Activated CD4-positive, alpha-beta T cell treated with anti-CD3 and anti-CD28 coated beads, Interleukin-2, amount 10 ng/mL, durations not matched to agents 7 days and 5 days (primary cell): ENCODE results near the gene STING1. TPM values are rescaled to one million over a fixed set of nuclear protein-coding genes. Genes with fewer than 3 reads are reported as not detected.
"Not testable (repeated sequence)": the region's sequence is repeated elsewhere in the genome, so short reads cannot be mapped to it uniquely, and the experiment has no call there.

Source experiments
- CTCF ChIA-PET: fragments of 350-600 bp; sonication (Branson Sonifier 250); formaldehyde crosslinking; loops from one replicate; lab custom pipeline; 2021; ENCODE audit warnings: antibody characterized with exemption; lab: Charles Lee
- POLR2A ChIA-PET: fragments of 350-600 bp; sonication (Branson Sonifier 250); formaldehyde crosslinking; loops from one replicate; lab custom pipeline; 2021; ENCODE audit warnings: antibody characterized with exemption; lab: Charles Lee
- DNase-seq: peaks from one replicate; pipeline ENCODE4 v3.0.0-alpha.2; 2020
- H3K27ac Mint-ChIP-seq: one replicate; pipeline ENCODE4 v1.8.0; 2021; ENCODE audit warnings: mild to moderate bottlenecking, moderate library complexity, mixed read lengths
- H3K27me3 Mint-ChIP-seq: one replicate; pipeline ENCODE4 v1.8.0; 2021; ENCODE audit warnings: mixed read lengths
- H3K36me3 Mint-ChIP-seq: one replicate; pipeline ENCODE4 v1.8.0; 2021; ENCODE audit warnings: low read depth, mixed read lengths
- H3K4me1 Mint-ChIP-seq: one replicate; pipeline ENCODE4 v1.8.0; 2021; ENCODE audit warnings: mixed read lengths
- H3K4me3 Mint-ChIP-seq: one replicate; pipeline ENCODE4 v1.8.0; 2021; ENCODE audit warnings: mild to moderate bottlenecking, moderate library complexity, mixed read lengths
- H3K9me3 Mint-ChIP-seq: one replicate; pipeline ENCODE4 v1.8.0; 2021; ENCODE audit warnings: mixed read lengths
- total RNA-seq, 2 experiments: library from RNA; stranded (reverse); gene quantifications; one replicate each; pipeline ENCODE4 v1.2.3, GENCODE V29; 2021

The STING1 gene
- total RNA-seq, 2 experiments from 2014 or later: 175 TPM

DNA sequence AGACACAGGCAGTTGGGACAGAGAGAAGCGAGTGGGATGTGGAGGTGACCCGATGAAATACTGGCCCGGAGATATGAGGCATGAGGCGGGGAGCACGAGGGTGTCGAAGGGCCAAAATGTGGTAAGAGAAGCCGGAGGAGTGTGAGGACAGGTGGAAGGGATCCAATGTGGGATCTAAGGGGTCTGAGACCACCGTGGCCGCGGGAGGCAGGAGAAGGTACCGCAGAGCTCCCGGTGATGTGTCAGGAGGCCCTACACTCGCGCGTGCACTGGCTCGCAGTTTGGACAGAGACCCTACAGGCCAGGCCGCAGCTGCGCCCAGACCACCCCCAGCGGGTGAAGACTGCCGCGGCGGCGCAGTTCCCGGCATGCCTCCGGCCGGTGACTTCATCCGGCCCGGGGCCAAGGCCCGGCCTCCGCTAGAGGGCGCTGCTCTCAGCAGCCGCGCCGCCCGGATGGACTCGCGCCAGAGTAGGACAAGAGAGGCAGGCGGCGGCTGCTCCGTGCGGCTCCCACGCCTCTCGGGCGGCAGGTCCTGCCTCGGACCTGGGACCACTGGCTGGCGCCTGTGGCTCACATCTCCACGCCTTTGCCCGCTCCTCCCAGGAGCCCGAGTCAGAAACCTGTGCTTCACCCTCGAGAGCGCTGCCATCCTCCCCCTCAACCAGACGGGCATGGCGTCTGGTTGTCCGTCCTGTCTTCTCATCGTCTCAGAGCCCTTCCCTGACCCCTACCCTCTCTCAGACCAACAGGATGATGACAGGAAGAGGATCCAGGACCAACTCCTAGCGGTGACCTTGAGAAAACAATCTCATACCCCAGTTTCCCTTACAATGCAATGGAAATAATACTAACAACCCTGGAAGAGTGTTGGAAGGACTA lies 35.4 kb upstream of the STING1 start:
- Mint-ChIP-seq H3K4me1 (peaks cover 28% of the 10 kb centered on the region), H3K27me3 (peaks cover 1% of the 10 kb centered on the region), H3K9me3 (no peaks in the 10 kb centered on the region), H3K36me3 (peaks cover 2% of the 10 kb centered on the region), H3K4me3 (peak overlapping the region; percentile 76), H3K27ac (peak overlapping the region; percentile 89)
- DNase-seq: peak; percentile 88
- ChIA-PET CTCF (interaction anchor here (0.6 to 8.2 kb wide), 20 partner anchors 11 to 182 kb away, joined by 3 to 170 read pairs (median 4); partner anchors contain the start of genes DNAJC18 and MZB1), POLR2A (no interaction called here)

DNA sequence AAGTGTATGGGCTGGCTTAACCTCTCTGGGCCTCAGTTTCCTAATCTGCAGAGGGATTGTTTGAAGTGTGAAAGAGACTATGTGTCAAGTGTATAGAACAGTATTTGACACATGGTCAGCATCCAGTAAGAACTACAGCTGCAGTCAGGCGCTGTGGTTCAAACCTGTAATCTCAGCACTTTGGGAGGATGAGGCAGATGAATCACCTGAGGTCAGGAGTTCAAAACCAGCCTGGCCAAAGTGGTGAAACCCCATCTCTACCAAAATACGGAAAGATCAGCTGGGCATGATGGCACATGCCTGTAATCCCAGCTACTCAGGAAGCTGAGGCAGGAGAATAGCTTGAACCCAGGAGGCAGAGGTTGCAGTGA lies 31.9 kb upstream of the STING1 start:
- Mint-ChIP-seq H3K27ac (no peak overlapping the region), H3K4me3 (no peak overlapping the region), H3K36me3 (peaks cover 10% of the 10 kb centered on the region), H3K4me1 (peaks cover 58% of the 10 kb centered on the region), H3K9me3 (peaks cover 5% of the 10 kb centered on the region), H3K27me3 (peaks cover under 1% of the 10 kb centered on the region)
- ChIA-PET POLR2A (no interaction called here), CTCF (interaction anchor here (0.6 to 8.2 kb wide), 28 partner anchors 11 to 1021 kb away, joined by 3 to 170 read pairs (median 7); partner anchors contain the start of genes DNAJC18, SMIM33, SPATA24 and STING1)
- peak; percentile 12 for DNase-seq

DNA sequence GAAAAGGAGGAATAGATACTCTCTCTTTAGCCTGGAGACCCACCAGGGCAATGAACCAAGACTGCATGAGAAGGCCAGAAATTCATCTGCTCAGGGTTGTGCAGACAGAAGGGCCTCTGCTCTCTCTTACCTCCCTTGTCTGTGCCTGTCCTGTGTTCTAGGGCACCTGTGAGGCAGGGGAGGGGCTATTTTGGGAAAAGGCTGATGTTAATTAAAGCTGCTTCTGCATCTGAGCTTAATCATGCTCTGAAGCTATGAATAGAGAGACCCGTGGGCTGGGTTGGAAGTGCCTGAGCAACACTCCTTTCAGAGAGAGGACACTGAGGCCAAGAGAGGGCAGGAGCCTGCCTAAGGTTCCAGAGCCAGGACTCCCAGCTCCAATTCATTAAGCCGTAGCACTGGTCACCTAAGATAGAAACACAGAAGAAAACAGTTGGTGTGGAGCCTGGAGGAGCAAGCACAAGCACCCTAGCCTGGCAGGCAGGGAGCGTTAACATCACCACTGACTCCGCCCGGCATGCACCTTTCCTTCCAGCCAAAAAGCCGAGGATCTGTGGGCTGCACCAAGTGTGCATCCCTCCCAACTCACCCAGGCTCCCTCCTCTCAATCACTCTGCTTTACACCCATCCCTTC lies 31.4 kb upstream of the STING1 start:
- Mint-ChIP-seq H3K36me3 (peaks cover 10% of the 10 kb centered on the region), H3K27me3 (no peaks in the 10 kb centered on the region), H3K4me1 (peaks cover 58% of the 10 kb centered on the region), H3K27ac (peak overlapping the region; percentile 39), H3K4me3 (no peak overlapping the region), H3K9me3 (peaks cover 5% of the 10 kb centered on the region)
- ChIA-PET POLR2A (no interaction called here), CTCF (interaction anchor here (0.6 to 8.2 kb wide), 32 partner anchors 10 to 252 kb away, joined by 3 to 170 read pairs (median 6); partner anchors contain the start of genes DNAJC18, SMIM33, SPATA24 and STING1)
- DNase-seq: no peak

DNA sequence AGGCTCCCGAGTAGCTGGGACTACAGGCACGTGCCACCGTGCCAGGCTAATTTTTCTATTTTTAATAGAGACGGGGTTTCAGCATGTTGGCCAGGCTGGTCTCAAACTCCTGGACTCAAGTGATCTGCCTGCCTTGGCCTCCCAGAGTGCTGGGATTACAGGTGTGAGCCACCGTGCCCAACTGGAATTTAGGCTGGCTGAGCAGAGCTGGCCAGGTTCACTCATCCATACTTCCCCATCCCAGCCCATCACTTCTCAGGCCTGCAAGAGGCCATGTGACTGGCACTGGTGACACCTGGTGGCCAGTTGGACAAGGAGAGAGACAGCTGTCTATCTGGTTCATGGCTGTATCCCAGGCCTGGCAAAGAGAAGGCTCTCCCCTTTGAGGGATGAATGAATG lies 30.9 kb upstream of the STING1 start:
- H3K36me3 Mint-ChIP-seq, H3K9me3 Mint-ChIP-seq, H3K27me3 Mint-ChIP-seq, H3K4me3 Mint-ChIP-seq, POLR2A ChIA-PET: not testable (repeated sequence)
- Mint-ChIP-seq H3K4me1 (peaks cover 52% of the 10 kb centered on the region), H3K27ac (peak overlapping the region; percentile 39)
- CTCF ChIA-PET: interaction anchor here (0.6 to 8.2 kb wide), 34 partner anchors 9 to 252 kb away, joined by 3 to 170 read pairs (median 6); partner anchors contain the start of genes DNAJC18, SMIM33, SPATA24 and STING1
- DNase-seq: peak; percentile 85

DNA sequence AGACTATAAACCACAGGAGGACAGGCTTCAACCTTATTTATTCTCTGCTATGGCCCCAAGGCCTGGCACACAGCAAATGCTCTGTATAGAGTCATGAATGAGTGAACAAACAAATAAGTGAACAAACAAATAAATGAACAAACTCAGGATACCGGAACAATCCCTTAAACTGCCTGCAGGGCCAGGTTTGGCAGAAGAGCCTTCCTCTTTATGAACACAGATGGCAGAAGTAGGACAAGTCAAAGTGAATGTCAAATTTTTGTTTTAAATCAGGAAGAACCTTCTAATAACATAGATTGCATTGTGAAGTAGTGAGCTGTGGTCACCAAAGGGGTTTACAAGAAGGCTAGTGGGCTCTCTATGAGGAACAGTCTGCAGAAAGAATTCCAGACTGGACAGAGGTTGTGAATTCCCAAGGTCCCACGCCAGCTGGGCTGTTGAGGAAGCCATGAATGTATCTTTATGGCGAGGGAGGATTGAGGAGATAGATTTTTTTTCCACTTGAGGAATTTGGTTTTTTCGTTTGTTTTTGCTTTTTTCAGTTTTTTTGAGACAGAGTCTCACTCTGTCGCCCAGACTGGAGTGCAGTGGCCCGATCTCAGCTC lies 30.3 kb upstream of the STING1 start:
- Mint-ChIP-seq H3K36me3 (peaks cover 7% of the 10 kb centered on the region), H3K27me3 (no peaks in the 10 kb centered on the region), H3K4me3 (no peak overlapping the region), H3K9me3 (peaks cover 5% of the 10 kb centered on the region), H3K27ac (peak overlapping the region; percentile 70), H3K4me1 (peaks cover 48% of the 10 kb centered on the region)
- ChIA-PET POLR2A (no interaction called here), CTCF (interaction anchor here (0.6 to 8.2 kb wide), 27 partner anchors 9 to 253 kb away, joined by 3 to 170 read pairs (median 8); partner anchors contain the start of genes DNAJC18, SPATA24, STING1 and UBE2D2)
- DNase-seq: no peak

DNA sequence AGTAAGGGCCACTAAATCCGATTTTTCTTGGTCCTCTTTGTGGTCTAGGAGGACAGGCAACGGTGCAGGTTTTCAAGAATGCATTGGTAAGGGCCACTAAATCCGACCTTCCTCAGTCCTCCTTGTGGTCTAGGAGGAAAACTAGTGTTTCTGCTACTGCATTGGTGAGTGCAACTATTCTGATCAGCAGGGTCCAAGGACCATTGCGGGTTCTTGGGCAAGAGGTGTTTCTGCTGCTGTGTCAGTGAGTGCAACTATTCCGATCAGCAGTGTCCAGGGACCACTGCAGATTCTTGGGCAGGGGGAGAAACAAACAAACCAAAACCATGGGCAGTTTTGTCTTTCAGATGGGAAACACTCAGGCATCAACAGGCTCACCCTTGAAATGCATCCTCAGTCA lies 22.2 kb upstream of the STING1 start:
- H3K36me3 Mint-ChIP-seq, H3K4me3 Mint-ChIP-seq, H3K9me3 Mint-ChIP-seq, POLR2A ChIA-PET, H3K27ac Mint-ChIP-seq, H3K27me3 Mint-ChIP-seq, H3K4me1 Mint-ChIP-seq, DNase-seq: not testable (repeated sequence)
- CTCF ChIA-PET: interaction anchor here (0.7 to 5.1 kb wide), 4 partner anchors 9 to 169 kb away, joined by 3 to 30 read pairs (median 3); no protein-coding TSS in a partner anchor

DNA sequence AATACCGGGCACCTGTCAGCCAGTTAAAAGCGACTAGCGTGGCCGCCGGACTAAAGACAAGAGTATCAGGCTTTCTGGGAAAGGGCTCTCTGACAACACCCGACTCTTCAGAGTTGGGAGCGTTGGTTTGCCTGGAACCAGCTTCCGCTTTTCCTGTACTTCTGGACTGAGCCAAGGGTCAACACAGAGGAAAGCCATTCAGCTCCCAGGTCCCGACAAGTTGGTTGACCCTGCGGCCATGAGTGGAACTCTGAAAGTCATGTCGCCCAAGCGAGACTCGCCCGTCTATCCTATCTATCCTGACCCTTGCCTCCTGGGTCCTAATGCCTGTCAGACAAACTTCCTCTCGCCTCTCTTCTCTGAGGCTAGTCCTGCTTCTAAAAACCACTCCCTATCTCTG lies 21.3 kb upstream of the STING1 start:
- H3K27ac Mint-ChIP-seq, POLR2A ChIA-PET, H3K27me3 Mint-ChIP-seq, H3K4me3 Mint-ChIP-seq, H3K36me3 Mint-ChIP-seq, H3K9me3 Mint-ChIP-seq, H3K4me1 Mint-ChIP-seq, DNase-seq: not testable (repeated sequence)
- CTCF ChIA-PET: interaction anchor here (0.7 to 5.1 kb wide), 6 partner anchors 9 to 170 kb away, joined by 3 to 30 read pairs (median 3); partner anchors contain the start of gene DNAJC18

DNA sequence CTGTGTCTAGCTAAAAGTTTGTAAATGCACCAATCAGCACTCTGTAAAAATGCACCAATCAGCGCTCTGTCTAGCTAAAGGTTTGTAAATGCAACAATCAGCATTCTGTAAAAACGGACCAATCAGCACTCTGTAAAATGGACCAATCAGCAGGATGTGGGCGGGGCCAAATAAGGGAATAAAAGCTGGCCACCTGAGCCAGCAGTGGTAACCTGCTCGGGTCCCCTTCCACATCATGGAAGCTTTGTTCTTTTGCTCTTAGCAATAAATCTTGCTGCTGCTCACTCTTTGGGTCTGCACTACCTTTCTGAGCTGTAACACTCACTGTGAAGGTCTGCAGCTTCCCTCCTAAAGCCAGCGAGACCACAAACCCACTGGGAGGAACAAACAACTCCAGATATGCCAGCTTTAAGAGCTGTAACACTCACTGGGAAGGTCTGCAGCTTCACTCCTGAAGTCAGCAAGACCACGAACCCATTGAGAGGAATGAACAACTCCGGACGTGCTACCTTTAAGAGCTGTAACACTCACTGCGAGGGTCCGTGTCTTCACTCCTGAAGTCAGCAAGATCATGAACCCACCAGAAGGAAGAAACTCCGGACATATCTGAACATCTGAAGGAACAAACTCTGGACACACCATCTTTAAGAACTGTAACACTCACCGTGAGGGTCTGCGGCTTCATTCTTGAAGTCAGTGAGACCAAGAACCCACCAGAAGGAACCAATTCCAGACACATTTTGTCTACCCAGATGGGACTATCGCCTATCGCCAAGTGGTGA lies 20.7 kb upstream of the STING1 start:
- H3K4me1 Mint-ChIP-seq, H3K27ac Mint-ChIP-seq, H3K9me3 Mint-ChIP-seq, H3K36me3 Mint-ChIP-seq, POLR2A ChIA-PET, H3K4me3 Mint-ChIP-seq, H3K27me3 Mint-ChIP-seq, DNase-seq: not testable (repeated sequence)
- CTCF ChIA-PET: interaction anchor here (0.9 to 5.1 kb wide), 7 partner anchors 10 to 78 kb away, joined by 3 to 30 read pairs (median 4); partner anchors contain the start of gene DNAJC18

DNA sequence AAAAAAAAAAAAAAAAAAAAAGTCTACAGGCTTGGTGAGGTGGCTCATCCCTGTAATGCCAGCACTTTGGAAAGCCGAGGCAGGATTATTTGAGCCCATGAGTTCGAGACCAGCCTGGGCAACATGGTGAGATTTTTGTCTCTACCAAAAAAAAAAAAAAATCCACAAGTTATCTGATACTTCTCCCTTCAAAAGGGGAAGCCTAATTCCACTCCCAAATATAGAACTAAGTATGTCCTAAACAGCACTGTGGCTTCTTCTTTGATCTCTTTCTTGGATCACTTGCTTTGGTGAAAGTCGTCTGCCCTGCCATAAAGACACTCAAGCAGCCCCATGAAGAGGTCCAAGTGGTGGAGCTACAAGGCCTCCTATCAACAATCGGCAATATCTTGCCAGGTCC lies 18.8 kb upstream of the STING1 start:
- no peak for DNase-seq
- no peak overlapping the region for H3K27ac Mint-ChIP-seq
- peaks cover 5% of the 10 kb centered on the region for H3K27me3 Mint-ChIP-seq
- H3K4me3 Mint-ChIP-seq: no peak overlapping the region
- H3K9me3 Mint-ChIP-seq: no peaks in the 10 kb centered on the region
- ChIA-PET CTCF (interaction anchor here (0.7 to 5.1 kb wide), 4 partner anchors 12 to 20 kb away, joined by 3 to 30 read pairs (median 8); no protein-coding TSS in a partner anchor), POLR2A (interaction anchor here (0.7 kb wide), 1 partner anchor 19 kb away, joined by 3 read pairs; the partner anchor contains the start of gene STING1)
- H3K36me3 Mint-ChIP-seq: no peaks in the 10 kb centered on the region
- H3K4me1 Mint-ChIP-seq: no peaks in the 10 kb centered on the region

DNA sequence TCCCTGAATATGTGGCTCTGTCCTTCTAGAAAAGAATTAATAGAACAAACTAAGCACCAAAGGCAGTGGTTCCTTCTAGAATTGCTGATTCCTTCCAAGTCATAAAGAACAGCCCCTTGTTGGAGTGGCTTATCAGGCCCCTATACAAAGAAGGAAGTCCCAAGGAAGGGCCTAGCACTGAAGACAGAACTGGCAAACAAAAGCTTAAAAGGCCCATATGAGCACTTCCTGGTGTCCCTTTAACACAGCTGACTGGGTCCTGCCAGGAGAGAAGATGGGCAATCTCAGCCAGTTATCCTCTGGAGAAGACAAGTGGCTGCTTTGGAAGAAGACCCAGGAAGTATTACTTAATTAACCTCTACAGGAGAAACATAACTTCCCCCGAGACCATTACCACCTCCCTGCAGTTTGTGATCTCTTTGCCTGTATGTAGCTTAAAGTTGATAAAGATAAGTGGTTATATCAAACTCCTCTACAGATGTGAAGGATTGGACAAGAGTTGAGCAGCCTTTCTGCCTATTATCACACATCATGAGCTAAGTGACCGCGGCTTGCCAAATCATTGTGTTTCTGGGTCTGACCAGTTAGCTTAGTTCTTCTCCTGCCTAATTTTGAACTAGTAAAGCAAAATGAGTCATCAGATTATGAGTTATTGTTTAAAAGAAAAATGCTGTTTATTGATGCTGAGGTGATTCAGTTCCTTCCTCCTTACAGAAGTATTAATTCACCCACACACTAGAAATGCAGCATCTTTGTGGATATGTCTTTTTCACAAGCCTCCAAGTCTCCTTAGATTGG lies 13.3 kb upstream of the STING1 start:
- Mint-ChIP-seq H3K9me3 (no peaks in the 10 kb centered on the region), H3K27ac (no peak overlapping the region), H3K4me3 (no peak overlapping the region), H3K4me1 (peaks cover 17% of the 10 kb centered on the region), H3K36me3 (no peaks in the 10 kb centered on the region), H3K27me3 (no peaks in the 10 kb centered on the region)
- DNase-seq: no peak
- ChIA-PET CTCF (interaction anchor here (1.2 to 4.2 kb wide), 6 partner anchors 10 to 57 kb away, joined by 3 to 22 read pairs (median 12); partner anchors contain the start of genes DNAJC18 and STING1), POLR2A (interaction anchor here (0.6 kb wide), 1 partner anchor 14 kb away, joined by 3 read pairs; no protein-coding TSS in a partner anchor)

DNA sequence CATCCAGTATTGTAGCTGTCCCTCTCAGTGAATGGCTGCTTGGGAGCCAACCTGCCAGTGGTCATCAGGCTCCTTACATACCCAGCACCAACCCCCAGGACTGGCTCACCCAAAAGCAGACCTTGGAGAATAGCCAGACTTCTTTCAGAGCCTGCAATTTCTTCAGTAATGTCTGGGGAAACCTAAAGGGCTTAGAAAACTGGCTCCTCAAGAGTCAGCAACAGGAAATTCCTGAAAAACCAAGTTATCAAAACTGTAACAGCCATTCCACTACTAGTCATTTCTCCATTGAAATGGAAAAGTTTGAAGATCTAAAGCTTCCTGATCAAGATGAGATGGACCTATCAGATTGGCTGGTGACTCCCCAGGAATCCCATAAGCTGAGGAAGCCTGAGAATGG lies 12.3 kb upstream of the STING1 start:
- POLR2A ChIA-PET: no interaction called here
- Mint-ChIP-seq H3K27ac (no peak overlapping the region), H3K27me3 (no peaks in the 10 kb centered on the region), H3K36me3 (no peaks in the 10 kb centered on the region), H3K4me1 (peaks cover 18% of the 10 kb centered on the region), H3K4me3 (no peak overlapping the region), H3K9me3 (no peaks in the 10 kb centered on the region)
- DNase-seq: no peak
- CTCF ChIA-PET: interaction anchor here (1.2 to 4.2 kb wide), 6 partner anchors 9 to 56 kb away, joined by 3 to 17 read pairs (median 5); partner anchors contain the start of genes DNAJC18 and STING1
